Superior temporal gyrus (tissue), 1 donor: ENCODE results near the gene HELZ2.

Experiments
- DNase-seq: peaks from one replicate; pipeline ENCODE4 v3.0.0-alpha.2; 2016; ENCODE audit errors: extremely low spot score

HELZ2 gene

DNA sequence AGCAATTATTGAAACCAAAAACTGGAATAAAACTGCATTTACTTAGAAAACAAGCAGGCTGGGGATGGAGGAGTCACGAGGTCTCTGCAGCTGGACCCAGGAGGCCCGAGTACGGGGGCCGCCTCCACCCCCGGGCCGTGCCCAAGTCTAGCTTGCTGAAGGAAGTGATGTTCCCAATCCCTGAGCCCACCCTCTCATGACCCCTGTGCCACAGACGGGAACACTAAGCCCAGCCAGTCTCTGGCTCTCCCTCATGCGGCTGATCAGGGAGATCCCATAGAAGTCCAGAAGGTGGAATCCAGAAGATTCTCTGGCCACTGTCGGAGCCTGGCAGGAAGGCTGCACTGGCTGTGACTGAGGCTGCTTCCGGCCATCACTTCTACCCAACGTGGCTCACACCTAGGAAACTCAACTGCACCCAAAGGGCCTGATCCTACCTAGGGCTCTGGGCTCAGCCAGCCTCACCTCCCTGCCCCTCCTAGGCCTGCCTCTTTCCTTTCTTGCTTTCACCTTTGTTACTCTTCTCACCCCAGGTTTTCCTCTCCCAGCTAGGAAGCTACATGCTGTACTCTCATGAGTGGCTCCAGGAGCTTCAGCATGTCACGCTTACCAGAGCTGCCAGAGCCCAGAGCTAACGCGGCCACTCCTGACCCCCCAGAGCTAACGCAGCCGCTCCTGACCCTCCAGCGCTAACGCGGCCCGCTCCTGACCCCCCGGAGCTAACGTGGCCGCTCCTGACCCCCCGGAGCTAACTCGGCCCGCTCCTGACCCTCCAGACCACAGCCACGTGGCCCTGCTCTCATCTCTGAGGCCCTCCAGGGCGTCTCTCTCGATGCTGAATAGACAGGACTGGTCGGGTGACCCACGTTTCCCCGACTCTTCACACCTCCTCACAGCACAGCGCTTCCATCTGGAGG, 24.7 kb upstream of the HELZ2 start:
- no peak for DNase-seq

GRCh38 chr20:63597651-63598478, 23.8 kb upstream of the HELZ2 start:
- DNase-seq, result no peak

GRCh38 chr20:63596423-63596822, 22.4 kb upstream of the HELZ2 start:
- DNase-seq, result no peak

- no peak for DNase-seq
These were observed 21.5 kb upstream of the HELZ2 start for GRCh38 chr20:63595416-63596127.

DNA sequence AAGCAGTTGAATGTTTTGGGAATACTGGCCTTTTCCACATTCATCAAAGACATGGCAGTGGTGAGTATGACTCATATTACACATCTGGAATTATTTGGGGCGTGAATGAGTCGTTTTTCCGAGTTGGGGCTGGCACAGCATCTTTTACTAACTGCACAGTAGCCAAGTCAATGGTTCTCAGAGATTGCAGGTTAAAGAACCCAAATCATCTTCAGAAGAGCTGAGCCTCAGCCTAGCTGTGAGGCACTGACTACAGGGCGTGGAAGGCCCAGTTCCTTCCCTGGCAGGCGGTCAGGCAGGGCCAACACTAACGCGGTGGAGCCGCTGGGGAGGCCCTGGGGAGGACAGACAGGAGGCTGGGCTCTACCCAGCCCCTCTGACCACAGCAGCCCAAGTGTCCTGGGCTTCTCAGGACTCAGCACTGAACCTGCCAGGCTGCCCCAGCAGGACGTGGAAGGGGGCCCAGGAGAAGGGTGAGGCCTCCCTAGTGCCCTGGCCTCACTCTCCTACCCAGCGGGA, 20.1 kb upstream of the HELZ2 start:
- no peak for DNase-seq

DNA sequence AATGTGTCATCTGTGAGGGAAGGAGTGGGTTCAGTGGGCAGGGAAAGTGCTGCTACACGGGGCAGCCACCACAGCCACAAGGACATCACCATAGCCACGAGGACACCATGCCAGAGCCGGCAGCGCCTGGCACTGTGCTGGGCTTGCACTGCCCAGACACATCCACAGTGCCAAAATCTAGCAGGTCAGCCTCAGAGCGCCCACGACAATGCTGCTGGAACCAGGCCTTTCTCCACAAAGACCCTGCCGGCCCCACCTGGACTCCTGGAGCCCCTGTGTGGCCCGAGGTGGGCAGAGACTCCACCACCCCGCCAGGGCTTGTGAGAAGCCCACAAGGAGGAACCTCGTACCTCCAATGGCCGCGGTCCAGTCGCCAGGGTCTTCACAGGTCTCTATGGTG, 18.6 kb upstream of the HELZ2 start:
- DNase-seq, result no peak

GRCh38 chr20:63591786-63592355, 17.8 kb upstream of the HELZ2 start:
- DNase-seq, result no peak

DNA sequence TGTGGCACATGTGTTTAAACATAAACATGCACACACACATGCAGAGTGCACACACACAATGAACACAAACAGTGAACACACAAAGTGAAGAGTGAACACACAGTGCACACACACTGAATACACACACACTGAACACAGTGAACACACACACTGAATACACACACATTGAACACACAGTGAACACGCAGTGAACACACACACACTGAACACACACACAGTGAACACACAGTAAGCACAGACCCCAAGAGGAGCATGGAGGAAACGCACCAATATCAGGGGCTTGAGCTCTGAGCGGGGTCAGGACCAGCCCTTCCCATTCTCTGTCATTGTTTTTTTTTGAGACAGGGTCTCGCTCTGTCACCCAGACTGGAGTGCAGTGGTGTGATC, 17.1 kb upstream of the HELZ2 start:
- DNase-seq, result no peak

DNA sequence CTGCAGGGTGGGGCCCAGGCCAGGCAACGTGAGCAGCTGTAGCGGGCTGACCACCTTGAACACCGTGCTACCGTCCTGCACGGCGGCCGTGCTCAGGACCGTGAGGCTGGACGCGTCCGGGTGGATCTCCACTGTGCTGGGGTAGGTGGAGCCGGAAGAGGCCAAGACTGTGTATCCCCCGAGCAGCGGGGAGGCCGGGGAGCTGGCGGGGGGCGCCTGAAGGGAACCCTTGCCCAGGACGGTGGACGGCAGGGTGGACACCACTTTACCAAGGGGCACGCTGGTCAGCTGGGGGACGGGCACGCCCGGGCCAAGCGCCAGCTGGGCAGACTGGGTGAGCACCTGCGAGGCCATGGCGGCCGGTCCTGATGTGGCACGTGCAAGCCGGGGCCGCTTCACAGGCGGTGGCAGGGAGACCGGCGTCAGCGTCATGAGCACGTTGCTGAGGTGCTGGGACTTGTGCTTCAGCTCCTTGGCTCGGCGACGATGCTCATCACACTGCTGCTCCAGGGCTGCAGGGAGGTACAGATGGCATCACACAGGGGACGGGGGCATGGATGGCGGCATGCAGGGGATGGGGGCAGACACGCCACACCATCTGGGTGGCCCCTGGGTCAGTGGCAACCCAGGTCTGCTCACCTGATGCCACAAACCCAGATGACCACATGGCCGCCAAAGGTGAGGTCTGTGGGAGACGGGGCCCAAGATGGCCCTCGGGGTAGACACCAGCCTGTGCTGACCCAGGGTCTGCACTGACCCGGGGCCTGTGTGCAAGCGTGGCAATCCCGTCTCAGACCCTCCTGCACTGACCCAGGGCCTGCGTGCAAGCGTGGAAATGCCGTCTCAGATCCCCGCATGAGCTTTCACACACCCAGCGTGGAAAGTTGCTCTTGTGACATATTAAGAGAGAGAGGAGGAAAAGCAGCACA, 16.4 kb upstream of the HELZ2 start:
- no peak for DNase-seq

- DNase-seq, result no peak
These were observed 15.5 kb upstream of the HELZ2 start for GRCh38 chr20:63589261-63590217.

DNA sequence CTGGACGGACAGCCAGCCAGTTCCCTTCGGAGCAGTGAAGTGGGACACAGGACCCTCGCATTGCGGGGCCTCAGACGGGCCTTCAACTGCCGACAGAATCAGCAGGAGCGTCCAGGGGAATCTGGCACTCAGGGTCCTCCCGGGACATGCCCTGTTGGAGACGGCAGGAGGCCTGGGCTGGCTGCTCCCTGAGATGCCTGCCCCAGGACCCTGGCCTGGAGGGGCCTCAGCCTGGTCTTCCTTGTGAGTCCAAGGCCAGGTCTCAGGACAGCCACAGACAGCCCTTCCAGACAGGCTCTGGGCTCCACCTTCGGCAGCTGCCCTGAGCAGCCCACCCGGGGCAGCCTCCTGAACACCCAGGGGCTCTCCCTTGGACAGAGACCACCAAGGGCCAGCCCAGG, 14.6 kb upstream of the HELZ2 start:
- no peak for DNase-seq

GRCh38 chr20:63587776-63588591, 13.9 kb upstream of the HELZ2 start:
- DNase-seq, result no peak

DNA sequence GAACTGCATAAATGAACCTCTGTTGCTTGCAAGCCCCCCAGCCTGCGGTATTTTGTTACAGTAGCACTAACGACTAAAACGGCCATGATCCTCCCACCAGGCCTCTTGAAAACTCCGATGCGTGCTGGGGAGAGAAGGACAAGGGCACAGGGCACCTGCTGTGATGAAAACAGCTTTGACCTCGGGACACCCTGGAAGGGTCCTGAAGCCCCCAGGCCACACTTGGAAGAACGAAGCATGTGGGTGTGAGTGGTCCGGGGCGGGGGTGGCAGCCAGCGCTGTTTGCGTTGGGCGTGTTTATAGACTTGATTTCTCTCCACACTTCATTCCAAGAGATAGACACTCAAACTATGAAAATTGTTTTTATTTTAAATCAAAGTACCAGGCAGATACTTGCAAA, 13.2 kb upstream of the HELZ2 start:
- no peak for DNase-seq

DNA sequence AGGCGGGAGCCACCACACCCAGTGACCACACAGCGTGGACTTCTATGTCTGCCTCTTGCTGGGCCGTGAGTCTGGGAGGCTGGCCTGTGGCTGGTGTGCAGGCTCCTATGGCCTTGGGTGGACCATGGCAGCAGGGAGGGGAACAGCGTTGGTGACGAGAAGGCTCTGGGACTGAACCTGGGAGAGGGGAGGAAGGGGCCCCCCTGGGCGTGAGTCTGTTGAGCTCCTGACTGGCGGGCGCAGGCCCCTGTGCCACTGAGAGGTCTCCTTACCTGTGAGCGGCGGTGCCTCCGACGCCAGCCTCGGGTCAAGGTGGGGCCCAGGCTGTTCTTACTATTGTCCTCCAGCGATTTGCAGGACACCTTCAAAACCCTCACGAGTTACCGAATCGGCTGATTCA, 12.8 kb upstream of the HELZ2 start:
- DNase-seq, result no peak

DNA sequence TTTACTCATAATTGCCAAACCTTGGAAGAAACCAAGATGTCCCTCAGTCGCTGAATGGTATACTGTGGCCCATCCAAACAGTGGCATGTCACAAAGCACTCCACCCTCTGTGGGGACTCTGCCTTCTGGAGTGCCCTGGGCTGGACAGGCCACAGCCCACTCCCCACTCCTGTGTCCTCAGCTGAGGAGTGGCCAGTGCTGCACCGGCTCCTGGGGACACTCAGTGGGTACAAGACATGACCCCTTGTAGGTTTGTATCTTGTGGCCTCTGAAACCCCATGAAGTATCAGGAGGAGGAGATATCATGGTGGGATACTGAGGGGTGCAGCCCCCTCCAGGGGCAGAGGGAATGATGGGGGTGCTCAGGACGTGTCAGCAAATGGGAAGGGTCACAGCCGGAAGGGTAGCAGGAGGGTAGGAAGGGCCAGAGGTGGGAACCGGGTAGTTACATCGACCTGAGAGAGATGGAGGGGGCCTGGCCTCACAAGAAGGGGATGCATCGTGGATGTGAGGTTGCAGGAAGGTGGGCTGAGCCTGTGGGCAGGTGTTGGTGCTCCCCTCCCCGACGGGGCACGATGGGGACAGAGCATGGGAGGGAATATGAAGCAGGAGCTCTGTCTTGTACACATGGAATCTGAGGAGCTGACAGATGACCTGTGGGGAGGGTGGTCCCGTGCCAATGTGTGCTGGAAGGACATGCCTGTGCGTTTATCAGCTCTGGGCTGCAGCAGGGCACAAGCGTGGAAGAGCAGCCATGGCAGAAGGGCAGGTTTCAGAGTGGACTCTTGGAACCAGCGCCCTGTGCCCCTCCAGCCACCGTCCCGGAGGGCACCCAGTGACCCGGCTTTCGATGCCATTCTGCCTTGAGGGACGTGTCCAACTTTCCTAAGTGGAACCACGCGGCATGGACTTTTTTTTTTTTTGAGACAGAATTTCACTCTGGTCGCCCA, 11.9 kb upstream of the HELZ2 start:
- no peak for DNase-seq

GRCh38 chr20:63582382-63583063, 8.5 kb upstream of the HELZ2 start:
- no peak for DNase-seq
